ENCODE results near the gene ZBTB7C.

ZBTB7C gene

GRCh38 chr18:48139431-48140347 is 269.5 kb downstream of the ZBTB7C start:
- DNase-seq (ENCODE audit: low read depth): no peak

DNA sequence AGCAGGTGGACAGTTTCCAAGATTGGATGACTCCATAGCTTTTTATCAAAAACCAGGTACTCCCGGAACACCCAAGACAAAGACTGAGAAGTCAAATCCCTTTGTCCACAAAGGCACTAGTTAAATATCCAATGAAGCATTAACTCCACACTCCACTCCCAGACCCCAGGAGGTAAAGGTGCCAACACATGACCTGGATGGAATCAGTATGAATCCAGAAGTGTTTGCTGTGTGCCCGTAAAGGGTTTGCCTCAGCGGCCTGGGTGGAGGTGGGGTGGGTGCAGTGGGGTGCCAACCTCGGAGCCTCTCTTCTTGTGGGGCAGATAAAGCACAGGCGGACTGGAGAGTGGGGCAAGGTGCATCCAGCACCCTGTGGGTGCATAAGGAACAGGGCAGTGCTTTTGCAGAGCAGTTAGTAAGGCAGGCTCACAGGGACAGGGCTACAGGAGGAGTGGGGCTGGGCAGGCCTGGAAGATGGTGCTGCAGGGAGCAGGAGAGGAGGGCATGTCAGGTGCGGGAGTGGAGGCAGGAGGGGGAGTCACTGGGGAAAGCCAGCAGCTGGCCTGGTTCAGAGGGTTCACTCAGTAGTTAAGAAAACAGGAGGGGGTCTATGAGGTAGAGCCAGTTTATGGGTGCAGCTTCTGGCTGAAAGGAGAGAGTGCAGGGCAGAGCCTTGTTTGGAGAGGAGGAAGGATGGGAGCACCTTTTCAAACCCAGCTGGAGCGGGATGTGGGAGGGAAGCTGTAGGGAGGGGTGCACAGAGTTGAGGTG is 270.3 kb downstream of the ZBTB7C start:
- no peak for DNase-seq (ENCODE audit: low read depth)

DNA sequence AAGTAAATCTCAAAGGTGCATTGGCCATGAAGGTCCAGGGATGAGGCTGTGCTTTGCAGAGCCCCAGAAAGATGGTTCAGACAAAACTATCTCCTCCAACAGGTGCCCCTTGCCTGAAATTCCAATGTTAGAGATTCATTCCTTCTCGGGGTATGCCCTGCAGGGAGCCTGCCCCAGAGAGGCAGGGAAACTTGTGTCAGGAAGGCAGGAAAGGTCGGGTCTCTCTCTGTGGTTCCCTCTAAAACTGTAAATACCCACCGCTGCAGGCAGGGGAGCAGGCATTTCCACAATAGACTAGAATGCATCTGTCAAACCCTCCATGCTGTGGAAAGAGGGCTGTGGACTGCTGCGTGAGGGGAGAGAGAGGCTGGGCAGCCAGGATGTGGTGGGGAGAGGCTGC is 271.0 kb downstream of the ZBTB7C start:
- DNase-seq (ENCODE audit: low read depth): no peak

DNA sequence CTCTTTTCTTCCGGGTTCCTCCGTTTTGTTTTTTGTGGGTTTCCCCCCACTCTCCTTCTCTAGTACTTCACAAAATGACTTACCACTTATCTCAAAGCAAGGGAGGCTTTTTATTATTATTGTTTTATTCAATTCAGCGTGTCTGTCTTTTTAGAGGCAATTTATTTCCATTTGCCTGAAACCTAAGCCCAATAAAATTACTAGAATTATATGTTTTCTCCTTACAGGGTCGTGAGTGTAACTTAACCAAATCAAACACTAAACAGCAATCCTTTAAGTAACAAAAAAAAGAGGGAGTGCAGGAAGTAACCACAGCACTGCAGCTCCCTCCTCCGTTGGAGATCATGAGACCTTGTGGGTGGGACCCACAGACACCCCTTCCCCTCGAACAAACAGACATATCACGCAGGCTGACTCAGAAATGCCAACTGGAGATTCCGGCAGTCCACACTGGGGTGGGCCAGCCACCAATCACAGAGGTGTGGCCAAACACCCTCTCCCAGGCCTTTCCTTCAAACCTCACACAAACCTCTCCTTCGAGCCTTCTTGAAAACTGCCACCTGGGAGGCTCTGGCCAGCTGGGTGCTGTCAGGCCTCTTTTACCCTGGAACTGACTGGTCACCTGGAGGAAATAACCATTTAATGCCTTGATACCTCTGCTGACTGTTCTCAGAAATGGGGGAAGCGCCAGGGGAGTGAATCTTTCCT is 271.7 kb downstream of the ZBTB7C start:
- DNase-seq (ENCODE audit: low read depth): no peak

DNA sequence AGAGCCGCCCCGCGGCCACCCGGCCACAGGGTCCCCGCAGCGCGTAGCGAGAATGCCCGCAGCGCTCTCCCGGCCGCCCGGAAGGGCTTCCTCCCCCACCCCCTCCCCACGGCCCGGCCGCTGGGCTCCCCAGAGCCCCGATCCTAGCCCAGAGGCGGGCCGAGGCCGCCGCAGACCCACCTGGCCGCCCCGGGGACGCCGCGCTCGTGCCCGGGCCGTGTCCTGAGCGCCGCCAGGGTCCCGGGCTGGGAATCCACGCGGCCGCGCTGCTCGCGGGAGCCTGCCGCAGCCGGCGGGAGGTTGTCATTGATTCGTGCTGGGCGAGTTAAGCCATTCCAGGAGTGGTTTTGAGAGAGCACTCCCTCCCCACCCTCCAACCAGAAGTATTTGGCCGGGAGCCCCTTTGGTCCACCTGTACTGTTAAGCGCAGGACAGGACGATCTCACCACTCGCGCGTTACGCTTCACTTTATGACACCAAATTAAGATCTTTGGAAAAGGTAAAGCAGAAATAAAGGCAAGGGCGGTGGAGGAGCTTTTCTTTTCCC is 272.3 kb downstream of the ZBTB7C start:
- DNase-seq (ENCODE audit: low read depth): no peak

- no peak for DNase-seq (ENCODE audit: low read depth)
Measured at GRCh38 chr18:48136051-48136826, 272.9 kb downstream of the ZBTB7C start.

- no peak for DNase-seq (ENCODE audit: low read depth)
Measured at GRCh38 chr18:48135436-48135966, 273.7 kb downstream of the ZBTB7C start.

GRCh38 chr18:48134609-48135008 is 274.6 kb downstream of the ZBTB7C start:
- no peak for DNase-seq (ENCODE audit: low read depth)

DNA sequence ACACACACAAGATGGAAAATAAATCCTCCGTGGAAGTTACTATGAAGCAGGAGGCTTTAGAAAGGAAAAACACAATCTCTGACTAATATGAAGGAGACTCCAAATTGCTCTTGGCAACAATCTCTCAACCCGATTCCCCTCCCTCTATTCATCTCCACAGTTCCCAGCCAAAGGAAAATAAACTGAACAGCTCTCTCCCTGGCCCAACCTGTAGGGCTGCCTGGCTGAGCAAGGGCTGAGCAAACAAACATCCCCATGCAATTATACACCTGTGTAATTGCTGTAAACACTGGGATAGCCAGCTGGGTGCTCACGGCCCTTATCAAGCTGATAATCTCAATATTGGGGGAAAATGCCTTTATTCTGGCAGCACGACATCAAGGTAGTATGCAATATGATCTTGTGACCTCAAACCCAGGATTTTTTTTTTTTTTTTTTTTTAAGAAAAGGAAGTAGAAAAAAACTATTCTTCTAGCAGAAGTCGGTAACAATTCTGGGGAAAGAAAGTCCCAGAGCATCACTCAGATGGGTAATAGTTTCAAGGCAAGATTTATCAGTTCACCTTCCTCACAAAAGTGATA is 275.4 kb downstream of the ZBTB7C start:
- no peak for DNase-seq (ENCODE audit: low read depth)

DNA sequence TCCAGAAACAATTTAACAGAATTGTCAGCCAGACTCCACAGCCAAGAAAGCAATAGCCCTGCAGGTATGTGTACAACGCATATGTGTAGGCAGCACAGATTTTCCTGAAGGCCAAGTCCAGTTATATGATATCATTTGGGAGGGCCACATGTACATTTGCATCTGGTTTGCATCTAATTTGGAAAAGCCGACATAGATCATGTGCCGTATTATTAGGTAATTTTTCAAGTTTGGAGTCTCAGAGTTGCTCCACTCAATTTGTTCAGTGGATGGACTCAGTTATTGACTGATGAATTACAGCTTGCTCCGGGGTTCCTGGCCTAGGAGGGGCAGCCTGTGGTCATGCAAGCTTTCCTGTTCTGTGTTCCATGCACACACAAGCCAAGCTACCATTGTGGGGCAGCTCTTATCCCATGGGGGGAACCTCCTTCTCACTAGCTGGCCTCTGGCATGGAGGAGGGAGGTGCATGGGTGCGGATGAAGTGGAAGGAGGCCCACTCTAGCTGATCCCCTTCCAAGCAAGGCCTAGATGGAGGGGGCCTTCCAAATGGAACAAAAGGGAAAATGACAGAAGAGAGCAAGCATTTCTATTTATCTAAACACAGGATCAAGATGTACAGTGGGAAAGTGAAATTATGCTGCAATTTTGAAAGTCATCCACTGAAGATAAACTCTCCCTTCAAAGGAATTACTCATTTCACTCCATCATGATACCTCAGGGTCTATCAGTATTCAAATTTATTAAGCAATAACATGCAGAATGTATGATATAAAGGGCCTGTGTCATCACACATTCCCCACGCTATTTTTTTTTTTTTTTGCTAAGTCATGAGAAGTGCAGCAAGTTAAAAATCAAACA is 276.2 kb downstream of the ZBTB7C start:
- DNase-seq (ENCODE audit: low read depth): no peak

DNA sequence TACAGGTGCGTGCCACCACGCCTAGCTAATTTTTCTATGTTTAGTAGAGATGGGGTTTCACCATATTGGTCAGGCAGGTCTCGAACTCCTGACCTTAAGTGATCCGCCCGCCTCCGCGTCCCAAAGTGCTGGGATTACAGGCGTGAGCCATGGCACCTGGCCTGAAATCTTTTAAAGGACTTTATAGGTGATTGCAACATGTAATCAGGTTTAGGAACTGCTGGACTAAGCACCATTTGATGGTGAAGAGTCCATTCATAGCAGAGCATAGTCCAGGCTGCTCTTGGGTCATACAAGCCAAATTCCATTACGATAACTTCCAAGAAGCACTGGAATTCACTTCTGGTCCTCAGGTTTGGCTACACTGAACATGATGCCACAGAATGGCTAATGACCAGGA is 278.1 kb downstream of the ZBTB7C start:
- no peak for DNase-seq (ENCODE audit: low read depth)

GRCh38 chr18:48129621-48130082 is 279.5 kb downstream of the ZBTB7C start:
- no peak for DNase-seq (ENCODE audit: low read depth)

GRCh38 chr18:48127606-48128005 is 281.6 kb downstream of the ZBTB7C start:
- no peak for DNase-seq (ENCODE audit: low read depth)

- no peak for DNase-seq (ENCODE audit: low read depth)
Measured at GRCh38 chr18:48126240-48126639, 282.9 kb downstream of the ZBTB7C start.

- DNase-seq (ENCODE audit: low read depth): no peak
Measured at GRCh38 chr18:48125724-48126123, 283.5 kb downstream of the ZBTB7C start.

GRCh38 chr18:48124857-48125626 is 284.1 kb downstream of the ZBTB7C start:
- DNase-seq (ENCODE audit: low read depth): no peak

DNA sequence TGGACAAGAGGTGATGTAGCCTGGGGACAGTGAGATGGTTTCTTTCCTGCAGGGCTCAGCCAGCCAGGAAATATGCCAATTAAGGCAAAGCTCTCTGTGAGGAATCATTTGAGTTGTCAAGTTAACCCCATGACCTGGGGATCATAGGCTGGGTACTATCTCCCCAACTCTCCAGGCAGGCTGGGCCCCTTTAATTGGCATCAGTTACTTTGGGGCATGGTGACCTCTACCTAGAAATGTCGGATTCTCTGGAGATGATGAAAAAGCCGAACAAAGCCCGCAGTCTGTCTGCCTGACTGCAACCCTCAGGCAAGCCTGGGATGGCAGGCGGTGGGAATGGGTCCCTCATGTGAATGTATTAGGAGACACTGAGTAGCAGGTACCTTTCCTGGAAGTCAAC is 285.2 kb downstream of the ZBTB7C start:
- DNase-seq (ENCODE audit: low read depth): no peak

DNA sequence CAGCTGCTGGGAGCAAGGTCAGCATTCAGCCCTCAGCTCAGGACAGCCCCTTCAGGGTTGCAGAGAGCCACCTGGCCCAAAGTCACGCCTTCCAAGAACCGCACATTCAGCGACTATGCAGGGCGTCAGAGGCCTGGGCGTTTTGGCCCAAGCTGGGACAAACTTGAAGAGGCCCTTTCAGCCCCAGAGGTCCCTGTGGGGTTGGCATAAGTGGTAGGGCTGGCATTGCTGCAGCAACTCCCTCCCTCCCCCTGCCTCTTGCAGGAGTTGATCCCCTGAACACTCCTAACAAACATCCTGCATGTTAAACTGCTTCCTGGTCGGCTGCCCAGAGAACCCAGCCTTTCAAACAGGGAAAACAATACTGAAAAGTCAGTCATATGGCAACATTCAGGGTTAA is 285.9 kb downstream of the ZBTB7C start:
- no peak for DNase-seq (ENCODE audit: low read depth)

DNA sequence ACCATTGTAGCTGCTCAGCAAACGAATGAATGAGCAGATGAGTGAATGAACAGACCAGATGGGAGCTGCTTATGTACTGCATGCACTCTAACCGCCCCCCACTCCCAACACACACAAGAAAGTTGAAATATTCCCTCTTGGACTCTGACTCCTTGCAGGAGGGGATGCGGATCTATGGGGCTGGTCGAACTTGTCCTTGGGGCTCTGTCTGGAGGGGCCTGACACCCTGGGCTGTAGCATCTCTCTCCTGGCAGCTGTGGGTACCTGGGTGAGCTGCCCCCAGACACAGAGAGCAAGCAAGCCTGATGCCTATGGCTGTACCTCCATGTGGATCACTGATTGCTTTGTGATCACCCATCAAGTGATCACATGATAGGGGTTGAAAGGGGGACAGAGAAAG is 286.4 kb downstream of the ZBTB7C start:
- DNase-seq (ENCODE audit: low read depth): no peak

Data from activated T-helper 9 cell treated with anti-CD3 and anti-CD28 coated beads, Interleukin-2, amount 50 U/mL, for 16 hours (primary cell).